Anterior cingulate cortex (tissue), 58 donors: ENCODE results near the gene MEAK7.

ENCODE experiments used
- DNase-seq, 58 donors: peaks; one replicate each; lab custom pipeline; 2025; lab: John Stamatoyannopoulos, UW

The MEAK7 gene

DNA sequence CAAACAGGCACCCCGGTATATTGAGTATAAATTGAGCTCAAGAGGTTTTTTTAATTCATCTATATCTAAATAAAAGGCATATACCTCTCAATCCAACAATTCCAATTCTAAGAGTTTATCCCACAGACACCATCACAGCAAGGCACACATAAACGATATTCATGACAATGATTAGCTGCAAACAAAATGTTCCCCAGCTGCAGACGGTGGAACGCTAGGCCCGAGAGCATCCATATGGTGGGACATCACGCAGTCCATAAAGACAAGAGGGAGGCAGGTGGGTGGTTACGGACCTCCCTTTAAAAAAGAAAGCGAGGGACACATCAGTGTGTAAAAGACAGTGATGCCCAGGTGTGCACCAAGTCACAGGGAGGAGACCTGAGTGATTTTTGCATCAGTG, 28.1 kb downstream of the MEAK7 start:
- no peak for DNase-seq

- DNase-seq: no peak
These were observed 28.7 kb downstream of the MEAK7 start for GRCh38 chr16:84475643-84476240.

- DNase-seq: no peak
These were observed 32.5 kb downstream of the MEAK7 start for GRCh38 chr16:84471966-84472365.

- no peak for DNase-seq
These were observed 33.1 kb downstream of the MEAK7 start for GRCh38 chr16:84471316-84471715.

- no peak for DNase-seq
These were observed 36.8 kb downstream of the MEAK7 start for GRCh38 chr16:84467709-84468108.

- no peak for DNase-seq
These were observed 37.2 kb downstream of the MEAK7 start for GRCh38 chr16:84467256-84467655.

DNA sequence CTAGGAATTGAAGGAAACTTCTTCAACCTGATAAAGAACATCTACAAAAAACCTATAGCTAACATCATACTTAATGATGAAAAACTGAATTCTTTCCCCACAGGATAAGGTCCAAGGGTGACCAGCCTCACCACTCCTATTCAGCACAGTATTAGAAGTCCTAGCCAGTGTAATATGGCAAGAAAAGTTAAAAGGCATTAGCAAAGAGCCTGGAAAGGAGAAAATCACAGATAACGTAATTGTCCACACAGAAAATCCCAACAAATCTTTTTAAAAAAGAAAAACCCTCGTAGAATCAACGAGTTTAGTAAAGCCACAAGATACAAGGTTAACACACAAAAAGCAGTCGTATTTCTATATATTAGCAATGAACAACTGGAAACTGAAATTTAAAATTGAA, 37.8 kb downstream of the MEAK7 start:
- no peak for DNase-seq

GRCh38 chr16:84465154-84465553, 39.3 kb downstream of the MEAK7 start:
- no peak for DNase-seq

DNA sequence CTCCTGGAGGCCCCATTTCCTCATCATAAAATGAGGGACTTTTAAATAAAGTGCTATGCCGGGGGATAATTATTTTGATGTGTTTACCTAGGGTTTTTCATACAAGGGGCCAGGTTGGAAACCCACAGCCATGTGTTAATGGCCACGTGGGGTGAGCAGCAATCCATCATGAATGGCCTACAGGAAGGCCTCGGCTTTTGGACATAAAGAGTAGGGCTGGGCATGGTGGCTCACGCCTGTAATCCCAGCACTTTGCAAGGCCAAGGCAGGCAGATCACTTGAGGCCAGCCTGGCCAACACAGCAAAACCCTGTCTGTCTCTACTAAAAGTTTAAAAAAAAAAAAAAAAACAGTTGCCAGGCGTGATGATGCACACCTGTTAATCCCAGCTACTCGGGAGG, 40.3 kb downstream of the MEAK7 start:
- no peak for DNase-seq

- no peak for DNase-seq
These were observed 41.2 kb downstream of the MEAK7 start for GRCh38 chr16:84463221-84463620.

DNA sequence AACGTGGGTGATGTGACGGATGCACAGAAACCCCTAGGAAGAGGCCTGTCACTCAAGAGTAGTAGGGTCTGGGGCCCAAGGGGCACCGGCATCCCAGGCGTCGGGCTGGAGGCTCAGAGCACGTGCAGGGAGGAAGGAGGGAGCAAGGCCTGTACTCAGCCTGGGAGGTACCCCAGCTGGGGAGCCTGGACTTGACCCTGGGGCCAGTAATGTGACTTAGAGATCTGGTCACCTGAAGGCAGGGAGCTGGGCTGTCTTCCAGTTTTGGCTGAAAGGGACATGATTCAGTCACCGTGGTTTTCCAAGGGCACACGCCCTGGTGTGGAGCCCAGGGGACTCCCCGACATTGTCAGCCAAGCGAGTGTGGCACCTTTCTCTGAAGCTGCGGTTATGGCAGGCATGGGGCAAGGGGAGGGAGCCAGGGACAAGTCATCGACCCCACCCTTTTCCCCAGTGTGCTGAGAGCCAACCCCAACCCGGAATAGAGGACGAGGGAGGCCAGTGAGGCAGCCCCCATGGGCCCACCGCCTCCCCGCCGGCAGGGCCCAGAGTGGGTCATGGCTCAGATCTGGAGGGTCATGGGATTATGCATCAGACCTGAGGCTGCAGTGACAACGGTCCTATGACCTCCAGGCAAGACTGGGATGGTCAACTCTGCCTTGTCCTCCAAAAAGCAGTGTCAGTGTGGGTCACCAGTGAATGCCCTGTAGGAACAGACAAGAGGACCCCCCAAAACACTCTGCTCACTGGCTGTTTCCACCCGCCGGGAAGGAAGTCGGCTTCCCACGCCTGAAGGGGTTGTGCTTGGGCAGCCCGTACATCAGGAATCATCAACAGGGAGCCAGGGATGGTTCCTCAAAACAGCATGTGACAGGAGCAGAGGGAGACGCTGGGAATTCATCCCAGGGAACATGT, 41.9 kb downstream of the MEAK7 start:
- DNase-seq: no peak

DNA sequence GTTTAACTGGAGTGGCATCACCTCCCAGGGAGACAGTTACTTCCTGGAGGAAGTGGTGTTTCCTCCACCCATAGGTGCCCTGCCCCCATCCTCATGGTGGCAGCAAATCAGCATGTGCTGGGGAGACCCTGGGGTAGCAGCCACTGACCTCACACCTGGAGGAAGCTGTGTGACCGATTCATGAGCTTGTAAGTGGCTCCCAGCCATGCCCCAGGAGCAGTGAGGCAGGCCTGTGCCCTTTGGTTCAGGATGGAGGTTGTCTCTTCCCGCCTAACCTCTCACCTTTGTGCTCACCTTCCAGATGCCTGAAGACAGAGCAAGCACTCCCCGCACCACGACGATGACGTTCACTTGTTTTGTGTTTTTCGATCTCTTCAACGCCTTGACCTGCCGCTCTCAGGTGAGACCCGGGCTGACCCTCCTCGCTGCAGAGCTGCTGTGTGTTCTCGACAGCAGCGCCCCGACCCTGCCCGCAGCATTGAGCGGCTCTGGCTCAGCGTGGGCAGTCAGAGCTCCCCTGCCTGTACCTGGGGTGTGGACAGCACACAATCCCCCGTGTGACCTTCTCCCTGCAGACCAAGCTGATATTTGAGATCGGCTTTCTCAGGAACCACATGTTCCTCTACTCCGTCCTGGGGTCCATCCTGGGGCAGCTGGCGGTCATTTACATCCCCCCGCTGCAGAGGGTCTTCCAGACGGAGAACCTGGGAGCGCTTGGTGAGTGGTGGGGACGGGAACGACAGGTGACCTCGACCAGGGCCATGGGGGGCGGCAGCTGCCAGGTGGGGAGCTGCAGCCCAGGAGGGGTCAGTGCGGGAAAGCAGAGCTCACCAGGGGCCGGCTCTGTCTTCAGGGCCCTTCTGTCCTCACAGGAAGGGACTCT, 42.8 kb downstream of the MEAK7 start:
- DNase-seq: no peak

DNA sequence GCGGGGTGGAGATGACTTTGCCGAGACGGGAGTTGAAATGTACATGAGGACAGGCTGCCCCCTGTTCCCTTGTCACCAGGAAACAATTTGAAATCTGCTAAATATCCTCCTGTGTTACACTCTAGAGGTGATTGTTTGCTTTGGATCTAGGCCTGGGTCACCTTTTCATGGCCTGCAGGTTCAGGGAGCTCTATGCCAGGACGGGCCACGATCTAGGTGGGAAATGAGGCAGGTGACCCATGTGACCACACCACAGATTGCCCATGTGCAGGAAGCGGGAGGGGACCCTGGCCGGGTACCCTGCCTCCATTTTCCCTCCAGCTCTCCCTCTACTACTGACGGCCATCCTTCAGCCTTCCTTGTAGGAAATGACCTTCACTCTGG, 43.4 kb downstream of the MEAK7 start:
- DNase-seq: no peak

- DNase-seq: no peak
These were observed 43.9 kb downstream of the MEAK7 start for GRCh38 chr16:84460406-84461028.

- no peak for DNase-seq
These were observed 44.5 kb downstream of the MEAK7 start for GRCh38 chr16:84459941-84460405.

GRCh38 chr16:84459533-84459894, 44.9 kb downstream of the MEAK7 start:
- no peak for DNase-seq

DNA sequence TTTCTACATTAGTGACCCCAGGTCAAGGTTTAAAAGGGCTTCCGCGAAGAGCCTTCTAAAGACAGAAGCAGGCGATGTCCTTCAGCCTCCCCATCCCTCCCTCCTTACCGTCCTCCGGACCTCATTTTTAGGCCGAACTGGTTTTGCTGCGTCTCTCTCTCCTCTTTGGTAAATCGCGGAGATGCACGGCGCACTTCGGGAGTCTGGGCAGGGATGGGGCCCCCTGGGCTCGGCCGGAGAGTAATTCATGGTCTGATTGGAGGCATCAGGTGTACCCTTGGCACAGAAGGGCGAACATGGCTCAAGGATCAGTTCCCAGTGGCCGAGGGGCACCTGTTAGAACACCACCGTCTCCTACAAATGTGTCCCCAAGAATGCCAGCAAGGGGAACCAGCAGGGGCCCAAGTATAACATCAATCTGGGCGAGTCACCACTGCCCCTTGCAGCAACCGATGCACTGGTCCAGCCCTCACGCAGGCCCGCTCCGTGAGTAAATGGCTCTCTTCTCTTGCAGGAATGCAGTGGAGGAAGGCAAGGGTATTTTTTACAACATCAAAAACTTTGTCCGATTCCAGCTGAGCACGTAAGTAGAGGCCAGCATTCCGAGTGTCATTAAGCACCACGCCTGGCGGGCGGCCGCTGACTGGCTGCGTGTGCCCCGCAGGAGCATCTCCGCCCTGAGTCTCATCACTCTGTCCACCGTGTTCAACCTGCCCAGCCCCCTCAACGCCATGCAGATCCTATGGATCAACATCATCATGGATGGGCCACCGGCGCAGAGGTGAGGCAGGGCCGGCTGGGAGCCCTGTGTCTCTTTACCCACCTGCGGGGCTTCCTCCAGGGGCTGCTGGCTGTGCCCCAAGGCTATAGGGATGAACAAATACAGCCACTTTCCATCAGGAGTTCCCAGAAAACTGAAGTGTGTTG, 45.6 kb downstream of the MEAK7 start:
- no peak for DNase-seq

DNA sequence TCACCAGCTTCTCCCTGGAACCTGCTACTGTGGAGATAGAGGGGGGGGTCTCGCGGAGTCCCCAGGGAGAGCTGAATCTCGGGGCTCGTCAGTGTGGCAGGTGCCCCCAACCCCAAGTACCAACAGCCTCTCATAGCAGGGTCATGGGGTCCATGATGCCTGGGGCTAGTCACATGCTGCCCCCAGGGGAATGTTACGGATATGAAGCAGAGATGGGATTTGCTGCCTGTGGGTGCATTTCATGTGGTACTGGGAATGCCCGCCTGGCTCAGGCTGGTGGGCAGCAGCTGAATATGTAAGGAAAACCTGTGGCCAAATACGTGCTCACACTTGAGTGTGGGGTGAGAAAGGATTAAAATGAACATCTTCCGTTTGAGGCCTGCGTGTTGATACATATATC, 49.4 kb downstream of the MEAK7 start:
- no peak for DNase-seq
